HG02571 (cell line): ENCODE data around the gene COL20A1.

Experiments used
- ATAC-seq: cut with Tn5 transposase; IDR thresholded peaks from one replicate; pipeline ENCODE4 v1.9.1; 2021; ENCODE audit warnings: mild to moderate bottlenecking, moderate library complexity; ENCODE audit not compliant: unreplicated experiment

COL20A1 gene

DNA sequence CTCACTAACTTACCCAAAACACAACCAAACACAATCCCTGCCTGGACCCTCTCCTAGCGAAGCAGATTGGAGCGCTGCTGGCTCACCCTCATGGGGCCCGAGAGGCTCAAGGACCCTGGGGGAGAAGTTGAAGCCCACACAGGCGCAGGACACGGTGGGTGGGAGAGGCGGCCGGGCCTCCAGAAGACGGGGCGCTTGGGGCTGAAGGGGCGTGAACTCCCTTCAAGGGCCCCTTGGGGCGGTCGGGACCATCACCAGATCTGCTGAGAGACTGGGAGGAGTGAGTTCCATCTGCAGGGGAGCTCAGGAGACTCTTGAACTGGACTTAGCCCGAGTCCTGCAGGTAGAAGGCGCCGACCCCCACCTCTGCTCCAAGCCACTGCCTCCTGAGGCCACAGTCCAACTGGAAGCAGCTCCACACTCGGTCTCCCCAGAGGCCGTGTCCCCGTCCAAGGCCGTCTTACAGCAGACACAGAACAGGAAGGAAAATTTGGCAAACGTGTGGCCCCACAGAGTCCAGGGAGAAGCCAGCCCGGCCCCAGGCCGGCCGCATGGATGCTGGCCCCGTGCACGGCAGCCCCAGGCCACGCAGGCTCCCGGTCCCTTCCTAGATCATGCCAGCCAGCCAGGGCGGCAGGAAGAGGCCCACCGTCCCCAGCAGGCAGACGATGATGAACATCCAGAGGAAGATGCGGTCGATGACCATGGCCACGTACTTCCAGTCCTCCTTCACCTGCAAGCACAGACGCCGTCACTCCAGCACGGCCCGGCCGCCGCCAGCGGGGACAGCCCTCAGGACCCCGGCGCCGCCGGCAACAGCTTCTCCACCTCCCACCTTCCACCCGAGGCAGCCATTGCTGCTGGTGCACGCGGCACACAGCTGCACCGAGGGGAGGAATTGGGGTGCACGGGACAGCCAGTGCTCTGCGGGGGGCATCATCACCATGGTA lies 53.4 kb downstream of the COL20A1 start:
- no peak for ATAC-seq

DNA sequence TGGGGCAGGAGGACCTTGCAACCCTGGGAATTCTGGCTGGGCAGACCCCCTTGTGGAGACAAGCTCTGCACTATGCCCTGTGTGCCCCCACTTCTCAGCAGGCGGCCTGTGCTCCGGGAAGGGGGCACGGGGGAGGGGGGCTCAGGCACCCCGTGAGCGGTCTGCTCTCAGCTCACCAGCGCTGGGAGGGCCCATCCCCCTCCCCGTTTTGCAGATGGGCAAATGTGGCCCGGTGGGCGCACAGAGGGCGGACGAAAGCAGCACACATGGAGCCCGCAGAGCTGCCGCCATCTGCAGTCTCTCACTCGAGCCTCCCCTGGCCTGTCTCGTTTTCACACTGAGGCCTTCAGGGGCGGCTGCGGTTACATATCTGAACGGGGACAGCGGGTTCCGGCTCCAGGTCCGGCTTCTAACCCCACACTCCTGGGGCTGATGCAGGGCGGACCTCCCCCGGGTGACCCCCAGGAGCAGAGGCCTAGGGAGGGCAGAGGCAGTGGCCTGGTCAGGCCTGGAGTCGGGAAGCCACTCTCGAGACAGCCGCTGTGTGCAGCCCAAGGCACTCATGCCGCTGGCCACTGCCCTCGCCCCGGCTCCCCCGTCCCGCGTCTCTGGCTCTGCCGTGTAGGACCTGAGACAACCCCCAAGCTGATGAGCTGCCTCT lies 54.2 kb downstream of the COL20A1 start:
- ATAC-seq = no peak

DNA sequence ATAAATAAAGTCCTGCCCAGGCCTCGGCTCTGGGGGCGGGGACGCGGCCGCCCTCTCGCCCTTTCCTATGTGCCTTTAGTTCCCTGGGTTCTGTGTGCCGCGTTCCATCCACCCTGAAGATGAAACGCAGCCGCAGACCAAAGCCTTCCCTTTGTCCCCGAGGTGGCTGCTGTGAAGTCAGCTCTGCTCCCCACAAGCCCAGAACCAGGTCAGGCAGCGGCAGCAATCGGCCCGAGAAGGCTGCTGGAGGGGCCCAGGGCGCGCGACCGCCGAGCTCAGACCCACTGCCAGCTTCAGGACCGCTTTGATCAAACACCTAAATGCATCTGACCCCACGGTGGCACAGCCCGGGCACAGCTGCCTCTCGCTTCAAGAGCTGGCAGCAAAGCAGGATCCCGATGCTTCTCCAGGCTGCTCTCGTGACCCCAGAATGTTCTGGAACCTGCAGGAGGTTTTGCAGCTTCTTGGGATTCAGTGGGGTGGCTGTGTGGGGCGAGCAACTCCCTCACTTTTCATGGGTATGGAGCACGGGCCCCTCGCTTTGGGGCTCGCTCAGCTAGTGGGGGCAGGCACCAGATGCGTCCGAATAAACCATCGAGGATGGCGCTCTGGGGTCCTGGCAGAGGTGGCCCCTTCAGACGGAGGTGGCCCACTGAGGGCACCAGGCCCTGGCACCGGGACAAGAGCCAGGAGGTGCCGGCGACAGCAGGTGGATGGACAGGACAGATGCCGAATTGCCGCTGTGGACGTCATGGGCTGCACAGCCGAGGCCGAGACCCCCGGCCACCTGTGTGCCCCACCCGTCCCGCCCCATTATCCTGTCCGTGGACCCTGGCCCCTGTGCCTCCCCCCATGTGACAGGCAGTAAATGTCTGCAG lies 55.2 kb downstream of the COL20A1 start:
- no peak for ATAC-seq

DNA sequence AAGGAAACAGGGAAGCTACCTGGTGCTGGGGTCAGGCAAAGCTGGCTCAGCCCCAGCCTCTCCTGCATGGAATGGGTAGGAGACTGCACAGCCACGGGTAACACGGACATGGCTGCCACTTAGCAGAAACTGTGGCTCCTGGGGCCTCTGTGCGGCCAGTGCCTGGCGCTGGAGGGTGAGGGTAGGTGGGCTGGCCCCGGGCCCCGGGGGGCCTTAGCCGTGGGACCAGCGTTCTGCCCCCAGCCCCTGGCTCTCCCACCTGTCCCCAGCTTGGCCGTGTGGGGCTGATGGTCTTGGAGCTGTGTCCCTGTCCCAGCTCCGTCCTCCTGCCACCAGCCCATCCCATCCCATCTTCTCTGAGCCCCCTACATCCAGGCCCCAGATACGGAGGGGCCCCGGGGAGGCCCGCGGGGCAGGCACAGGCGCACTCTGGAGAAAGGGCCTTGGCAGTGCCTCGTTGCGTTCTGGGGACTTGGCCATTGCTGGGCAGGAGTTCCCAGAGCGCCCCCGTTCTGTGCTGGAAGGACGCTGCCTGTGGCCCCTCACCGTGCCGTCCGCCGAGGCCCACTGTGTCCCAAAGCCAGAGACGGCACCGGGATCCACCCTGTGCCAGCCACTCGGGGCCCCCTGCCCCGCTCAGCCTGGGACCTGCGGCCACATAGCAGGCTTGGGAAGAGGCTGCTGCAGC lies 56.0 kb downstream of the COL20A1 start:
- no peak for ATAC-seq

DNA sequence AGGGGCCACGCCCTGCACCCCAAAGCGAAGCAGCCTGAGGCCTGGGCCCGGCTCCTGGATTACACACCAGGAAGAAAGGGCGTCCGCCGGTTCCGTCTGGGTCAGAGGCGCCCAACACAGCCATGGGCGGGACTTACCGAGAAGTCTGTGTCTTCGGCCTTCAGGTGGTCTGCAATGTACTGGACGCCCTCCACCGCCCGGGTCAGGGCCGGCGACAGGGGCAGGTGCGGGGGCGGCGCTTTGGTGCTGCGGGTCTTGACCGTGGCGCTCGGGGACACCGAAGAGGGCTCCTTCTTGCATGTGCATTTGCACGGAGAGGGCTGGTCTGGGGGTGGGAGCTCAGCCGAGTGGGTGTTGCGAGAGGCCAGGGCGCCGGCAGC lies 56.5 kb downstream of the COL20A1 start:
- no peak for ATAC-seq

DNA sequence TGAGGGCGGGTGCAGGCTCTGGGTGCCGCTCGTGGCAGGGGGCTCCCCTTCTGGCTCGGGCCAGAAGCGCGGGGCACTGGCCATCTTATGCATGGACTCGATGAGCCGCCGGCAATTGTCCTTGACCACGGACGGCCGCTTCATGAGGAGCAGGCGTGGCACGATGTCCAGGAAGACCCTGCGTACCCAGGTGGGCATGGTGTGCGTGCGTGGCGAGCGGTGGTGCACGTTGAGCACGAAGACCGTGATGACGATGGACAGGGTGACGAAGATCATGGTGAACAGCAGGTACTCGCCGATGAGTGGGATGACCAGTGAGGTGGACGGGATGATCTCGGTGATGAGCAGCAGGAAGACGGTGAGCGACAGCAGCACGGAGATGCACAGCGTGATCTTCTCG lies 57.2 kb downstream of the COL20A1 start:
- no peak for ATAC-seq

DNA sequence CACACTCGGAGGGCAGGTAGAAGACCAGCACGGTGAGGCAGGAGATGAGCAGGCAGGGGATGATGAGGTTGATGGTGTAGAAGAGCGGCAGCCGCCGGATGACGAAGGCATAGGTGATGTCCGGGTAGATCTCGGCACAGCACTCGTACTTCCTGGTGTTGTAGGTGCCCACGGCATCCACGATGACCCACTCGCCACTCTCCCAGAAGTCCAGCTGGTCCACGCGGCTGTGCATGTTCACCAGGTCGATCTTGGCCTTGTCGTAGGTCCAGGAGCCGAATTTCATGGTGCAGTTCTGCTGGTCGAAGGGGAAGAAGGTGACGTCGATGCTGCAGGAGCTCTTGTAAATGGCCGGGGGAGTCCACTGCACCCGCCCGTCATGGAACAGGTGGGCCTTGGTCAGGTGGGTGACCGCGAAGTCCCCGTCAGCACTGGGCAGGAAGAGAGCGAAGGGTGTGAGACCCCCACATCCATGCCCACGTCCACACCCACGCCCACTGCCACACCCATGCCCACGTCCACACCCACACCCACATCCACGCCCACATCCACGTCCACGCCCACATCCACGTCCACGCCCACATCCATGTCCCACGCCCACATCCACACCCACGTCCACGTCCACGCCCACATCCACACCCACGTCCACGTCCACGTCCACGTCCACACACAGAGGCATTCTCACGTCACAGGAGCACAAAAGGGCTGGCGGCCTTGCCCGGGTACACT lies 57.8 kb downstream of the COL20A1 start:
- ATAC-seq = no peak

DNA sequence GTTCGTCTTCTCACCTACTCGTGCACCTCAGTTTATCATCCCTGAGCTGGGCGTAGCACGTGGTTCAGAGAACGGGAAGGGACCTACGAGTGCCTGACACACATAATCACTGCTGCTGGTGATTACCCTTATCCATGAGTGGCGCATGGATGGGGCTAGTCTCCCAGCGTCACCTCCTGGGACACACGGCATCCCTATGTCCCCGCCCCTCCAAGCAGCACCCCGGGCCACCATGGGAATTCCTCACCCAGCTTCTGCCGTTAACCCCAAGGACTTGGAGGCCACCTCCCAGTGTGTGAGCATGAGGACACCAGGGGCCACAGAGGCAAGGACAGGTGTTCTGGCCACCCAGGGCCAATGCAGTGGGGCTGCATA lies 58.3 kb downstream of the COL20A1 start:
- ATAC-seq = no peak

DNA sequence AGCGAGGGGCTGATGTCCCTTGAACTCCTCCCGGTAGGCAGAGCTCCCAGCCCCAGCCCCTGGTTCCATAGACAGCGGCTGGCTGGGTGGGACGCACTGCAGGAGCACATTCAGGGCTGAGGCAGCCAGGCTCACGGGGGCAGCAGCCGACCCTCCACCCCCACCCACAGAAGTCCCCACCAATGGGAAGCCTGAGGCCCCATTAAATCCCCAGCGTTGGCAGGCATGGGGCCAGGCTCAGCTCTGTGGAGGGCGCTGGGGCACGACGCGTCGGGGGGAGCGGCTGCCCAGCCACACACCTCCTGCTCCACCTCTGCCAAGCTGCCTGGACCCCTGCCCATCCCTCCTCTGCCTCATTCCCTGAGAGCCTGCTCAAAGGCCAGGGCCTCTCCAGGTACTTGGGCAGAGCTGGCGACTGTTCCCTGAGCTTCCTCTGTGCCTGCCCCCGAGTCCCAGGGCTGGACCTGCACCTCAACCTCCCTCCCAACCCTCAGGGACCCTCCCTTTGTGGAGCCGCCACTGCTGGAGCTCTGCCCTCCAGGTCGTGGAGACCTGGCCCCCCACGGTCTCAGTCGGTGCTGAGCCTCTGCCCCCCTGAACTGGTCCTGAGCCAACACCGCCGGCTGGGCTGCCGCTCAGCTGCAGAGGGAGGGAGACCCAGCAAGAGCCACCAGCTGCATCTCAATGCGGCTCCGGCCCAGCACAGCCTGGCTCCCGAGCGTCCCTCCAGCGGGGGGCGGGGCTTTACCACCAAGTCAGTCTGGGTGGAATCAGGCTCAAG lies 59.0 kb downstream of the COL20A1 start:
- no peak for ATAC-seq

DNA sequence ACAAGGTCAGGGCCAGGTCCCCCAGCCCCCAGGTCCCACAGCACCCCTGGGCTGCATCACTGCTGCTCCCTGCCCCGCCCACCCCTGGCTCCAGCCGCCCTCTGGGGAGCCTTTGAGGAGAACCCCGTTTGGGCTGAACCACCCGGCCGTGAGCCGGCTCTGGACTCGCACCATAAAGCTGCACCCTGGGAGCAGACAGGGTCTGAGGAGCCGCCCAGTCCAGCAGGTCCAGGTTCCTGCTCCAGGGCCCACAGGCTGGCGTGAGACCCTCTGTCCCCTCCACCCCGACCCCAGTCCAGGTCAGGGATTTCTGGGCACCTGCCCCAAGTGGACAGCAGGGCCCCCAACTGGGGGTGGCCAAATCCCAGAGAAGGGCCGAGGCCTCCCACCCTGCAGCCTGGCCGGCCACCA lies 59.8 kb downstream of the COL20A1 start:
- ATAC-seq = no peak

DNA sequence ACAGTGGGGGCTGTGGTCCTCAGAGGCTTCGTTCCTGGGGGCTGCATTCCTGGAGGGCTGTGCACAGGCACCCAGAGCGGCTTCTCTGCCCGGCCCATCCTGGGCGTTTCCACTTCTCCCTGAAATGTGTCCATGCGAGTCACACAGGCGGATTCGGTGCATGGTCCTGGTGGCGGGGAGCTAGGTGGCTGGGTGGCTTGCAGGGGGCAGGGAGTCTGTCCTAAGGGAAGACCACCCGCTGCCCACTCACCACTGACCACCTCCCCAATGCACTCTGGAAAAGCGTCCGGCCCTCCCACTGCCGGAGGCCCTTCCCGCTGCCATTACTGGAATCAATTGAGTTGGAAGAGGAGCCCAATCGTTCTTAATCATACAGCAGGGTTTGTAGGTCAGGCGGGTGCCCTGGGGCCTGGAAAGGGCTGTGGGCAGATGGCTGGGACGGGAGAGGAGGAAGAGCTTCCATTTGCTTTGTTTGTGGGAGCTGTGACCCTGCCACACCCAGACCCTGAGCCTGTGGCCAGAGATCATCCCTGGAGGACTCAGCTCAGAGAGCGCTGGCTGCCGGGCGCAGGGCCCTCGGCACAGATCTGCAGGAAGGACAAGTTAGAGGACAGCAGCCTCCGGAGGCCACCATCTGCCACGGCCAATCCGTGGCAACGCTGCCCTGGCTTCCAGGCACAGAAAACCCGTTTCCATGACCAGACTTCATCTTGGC lies 61.8 kb downstream of the COL20A1 start:
- ATAC-seq = no peak

DNA sequence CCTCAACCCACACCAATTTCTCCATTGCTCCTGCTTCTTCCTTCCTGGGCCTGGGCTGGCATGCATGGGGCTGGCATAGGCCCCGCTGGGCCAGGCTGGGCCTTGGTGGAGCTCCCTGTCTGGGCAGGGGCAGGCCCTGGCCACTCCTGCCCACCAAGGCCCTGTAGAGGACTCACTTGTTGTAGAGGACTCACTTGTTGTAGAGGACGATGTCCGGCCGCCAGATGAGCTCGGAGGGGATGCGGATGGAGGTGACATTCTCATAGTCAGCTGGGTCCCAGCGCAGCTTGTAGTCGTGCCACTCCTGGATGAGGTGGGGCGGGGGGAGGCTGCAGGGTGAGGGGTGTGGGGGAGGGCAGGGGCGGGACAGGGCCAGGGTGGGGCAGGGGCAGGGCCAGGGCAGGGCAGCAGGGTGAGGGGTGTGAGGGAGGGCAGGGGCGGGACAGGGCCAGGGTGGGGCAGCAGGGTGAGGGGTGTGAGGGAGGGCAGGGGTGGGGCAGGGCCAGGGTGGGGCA lies 62.9 kb downstream of the COL20A1 start:
- no peak for ATAC-seq

DNA sequence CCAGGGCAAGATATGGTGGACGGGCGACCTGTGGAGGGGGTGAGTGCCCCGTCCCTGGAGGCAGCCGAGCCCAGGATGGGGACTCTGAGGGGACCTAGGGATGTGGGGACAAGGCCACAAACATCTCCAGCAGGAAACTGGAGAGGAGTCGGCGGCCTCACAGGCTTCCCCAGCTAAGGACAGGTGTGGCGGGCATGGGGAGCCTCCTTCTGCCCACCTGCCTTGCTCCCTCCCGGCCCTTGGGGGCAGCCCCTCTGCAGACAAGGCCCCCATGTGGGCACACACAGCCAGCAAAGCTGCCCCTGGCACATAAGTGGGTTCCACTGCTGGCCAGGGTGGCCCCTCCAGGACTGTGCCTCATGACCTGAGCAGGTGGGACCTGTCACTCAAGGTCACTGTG lies 63.5 kb downstream of the COL20A1 start:
- ATAC-seq = no peak

DNA sequence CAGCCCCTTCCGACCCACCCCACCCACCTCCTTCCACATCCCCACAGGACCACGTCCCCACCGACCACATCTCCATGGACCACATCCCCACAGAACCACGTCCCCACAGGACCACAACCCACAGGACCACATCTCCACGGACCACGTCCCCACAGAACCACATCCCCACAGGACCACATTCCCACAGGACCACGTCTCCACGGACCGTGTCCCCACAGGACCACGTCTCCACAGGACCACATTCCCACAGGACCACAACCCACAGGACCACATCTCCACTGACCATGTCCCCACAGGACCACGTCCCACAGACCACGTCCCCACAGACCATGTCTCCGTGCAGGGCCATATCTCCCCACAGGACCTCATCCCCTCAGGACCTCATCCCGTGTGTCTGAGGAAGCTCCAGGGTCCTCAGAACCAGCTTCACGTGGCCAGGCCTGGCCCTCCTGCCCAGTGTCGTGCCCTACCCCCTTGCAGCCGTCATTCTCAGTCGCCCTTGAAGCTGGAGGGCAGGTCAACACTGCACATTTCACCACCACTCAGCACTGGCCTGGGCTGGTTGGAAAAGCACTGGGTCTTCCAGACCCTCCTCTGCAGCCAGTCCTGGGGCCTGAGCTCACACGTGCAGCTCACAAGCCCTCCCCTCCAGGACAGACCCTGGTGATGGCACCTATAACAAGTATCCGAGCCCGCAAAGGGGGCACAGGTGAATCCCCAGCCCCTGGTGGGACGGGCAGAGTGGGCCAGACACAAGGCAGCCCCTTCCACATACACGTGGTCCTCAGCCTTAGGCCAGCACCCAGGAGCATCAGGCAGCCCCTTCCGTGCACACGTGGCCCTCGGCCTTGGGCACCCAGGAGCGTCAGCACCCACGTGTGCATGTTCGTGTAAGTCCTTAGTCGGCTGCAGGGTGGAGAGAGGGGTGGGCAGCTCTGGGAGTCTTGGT lies 64.2 kb downstream of the COL20A1 start:
- no peak for ATAC-seq

DNA sequence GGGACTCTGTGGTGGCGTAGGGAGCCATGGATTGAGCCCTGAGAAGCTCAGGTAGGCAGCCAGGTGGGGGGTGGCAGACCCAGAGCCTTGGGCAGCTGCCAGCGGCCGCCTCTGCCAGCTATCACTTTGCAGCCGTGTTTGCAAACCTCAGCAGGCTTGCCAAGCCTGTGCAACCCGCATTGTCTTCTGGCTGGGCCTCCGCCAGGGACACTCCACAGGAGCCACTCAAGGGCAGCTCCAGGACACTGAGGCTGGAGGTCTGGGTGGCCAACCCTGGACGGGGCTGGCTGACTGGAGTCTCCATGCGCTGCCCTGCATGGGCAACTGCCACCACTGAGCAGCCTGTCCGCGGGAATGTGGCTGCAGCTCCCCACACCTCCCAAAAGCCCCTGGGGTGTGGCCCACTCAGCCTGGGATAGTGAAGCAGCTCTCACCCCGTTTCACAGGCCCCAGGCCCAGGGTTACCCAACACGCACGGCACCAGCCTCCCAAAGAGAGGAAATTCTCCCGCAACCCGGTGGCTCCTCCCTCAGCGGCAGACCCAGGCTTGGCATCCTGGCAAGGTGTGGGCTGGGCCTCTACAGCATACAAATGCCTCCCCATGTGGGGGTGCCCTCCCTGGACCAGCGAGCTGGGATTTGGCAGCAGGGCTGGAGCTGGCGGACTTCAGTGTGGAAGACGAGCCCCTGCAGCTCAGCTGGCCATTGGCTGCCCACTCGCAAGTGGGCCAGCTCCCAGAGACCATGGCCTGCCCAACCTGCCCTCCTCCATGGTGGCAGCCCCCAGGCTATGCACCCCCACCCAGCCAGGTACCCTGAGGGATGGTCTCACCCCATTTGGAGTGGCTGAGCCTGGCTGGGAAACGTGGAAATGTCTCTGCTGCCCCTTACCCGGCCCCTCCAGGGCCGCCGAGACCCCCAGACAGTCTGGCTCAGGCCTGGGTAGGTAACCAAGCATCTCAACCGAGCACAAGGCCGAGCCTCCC lies 65.2 kb downstream of the COL20A1 start:
- ATAC-seq = no peak
